Hematopoietic multipotent progenitor cell treated with erythropoietin and hydrocortisone succinate and interleukin-3 and kit ligand, for 8 days (in vitro differentiated cells): ENCODE measurements around the gene MAPK13.
A peak's percentile ranks its signal among the peaks of the same experiment; 100 is the strongest.
"Not testable (repeated sequence)": the region's sequence is repeated elsewhere in the genome, so short reads cannot be mapped to it uniquely, and the experiment has no call there.

ENCODE experiments used
- DNase-seq: peaks from one replicate; pipeline ENCODE4 v3.0.0-alpha.2; 2015

MAPK13 gene

GRCh38 chr6:36128793-36129192 is 1.5 kb upstream of the MAPK13 start:
- no peak for DNase-seq

DNA sequence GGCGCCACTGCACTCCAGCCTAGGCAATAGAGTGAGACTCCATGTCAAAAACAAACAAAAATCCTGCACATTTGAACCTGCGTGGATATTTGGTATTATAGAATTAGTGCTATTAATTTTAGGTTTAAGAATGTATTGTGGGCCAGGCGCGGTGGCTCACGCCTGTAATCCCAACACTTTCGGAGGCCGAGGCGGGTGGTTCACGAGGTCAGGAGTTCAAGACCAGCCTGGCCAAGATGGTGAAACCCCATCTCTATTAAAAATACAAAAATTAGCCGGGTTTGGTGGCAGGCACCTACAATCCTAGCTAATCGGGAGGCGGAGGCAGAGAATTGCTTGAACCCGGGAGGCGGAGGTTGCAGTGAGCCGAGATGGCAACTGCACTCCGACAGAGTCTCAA is 979 bp upstream of the MAPK13 start:
- DNase-seq: not testable (repeated sequence)

- DNase-seq: no peak
These were observed 576 bp downstream of the MAPK13 start for GRCh38 chr6:36130667-36131510.

DNA sequence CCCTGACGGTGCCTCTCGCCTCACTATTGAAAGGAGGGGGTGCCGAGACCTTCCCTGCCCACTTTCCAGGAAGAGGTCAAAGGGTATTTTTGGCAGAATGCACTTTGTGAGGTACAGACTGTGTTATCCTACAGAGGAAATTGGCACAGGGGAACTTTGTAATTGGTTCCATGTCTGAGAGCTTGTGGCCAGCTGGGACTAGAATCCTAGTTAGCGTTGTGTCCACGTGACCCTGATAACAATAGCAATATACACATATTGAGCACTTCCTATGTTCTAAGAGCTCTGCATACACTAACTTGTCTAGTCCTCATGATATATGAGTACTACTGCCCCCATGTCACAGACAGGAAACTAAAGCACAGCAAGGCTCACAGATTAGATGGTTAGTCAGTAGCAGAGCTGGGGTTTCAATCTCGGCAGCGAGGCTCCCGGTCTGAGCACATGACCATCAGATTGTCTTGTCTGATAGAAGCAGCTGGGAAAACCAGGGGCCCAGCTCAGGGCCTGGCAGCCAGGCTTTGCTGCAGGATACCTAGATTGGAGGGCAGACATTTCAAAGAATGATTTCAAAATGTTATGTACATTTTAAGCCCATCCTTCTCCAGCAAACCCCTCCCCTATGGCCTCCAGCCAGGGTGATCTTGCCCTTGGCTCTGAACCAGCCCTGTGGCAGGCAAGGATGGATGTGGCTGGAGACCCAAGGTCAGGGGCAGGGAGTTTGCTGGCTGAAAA is 1.4 kb downstream of the MAPK13 start:
- peak; percentile 62 for DNase-seq

GRCh38 chr6:36132246-36132895 is 2.1 kb downstream of the MAPK13 start:
- no peak for DNase-seq

DNA sequence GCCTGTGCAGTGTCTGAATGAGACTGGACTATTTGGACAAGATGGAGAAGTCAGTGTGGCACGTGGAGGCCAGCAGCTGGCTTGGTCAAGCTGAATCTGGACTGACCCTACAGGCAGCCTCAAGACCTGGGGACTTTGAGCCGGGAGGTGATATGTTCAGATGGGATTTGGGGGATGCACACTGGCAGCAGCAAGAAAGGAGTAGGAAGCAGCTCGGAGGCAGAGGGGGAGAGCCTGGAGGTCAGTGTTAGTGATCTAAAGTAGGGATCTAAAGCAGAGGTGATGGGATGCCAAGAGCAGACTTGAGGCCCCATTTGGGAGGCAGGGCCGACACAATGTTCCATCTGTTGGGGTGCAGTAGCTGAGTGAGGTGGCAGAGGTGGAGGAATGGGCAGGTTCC is 2.8 kb downstream of the MAPK13 start:
- no peak for DNase-seq

DNA sequence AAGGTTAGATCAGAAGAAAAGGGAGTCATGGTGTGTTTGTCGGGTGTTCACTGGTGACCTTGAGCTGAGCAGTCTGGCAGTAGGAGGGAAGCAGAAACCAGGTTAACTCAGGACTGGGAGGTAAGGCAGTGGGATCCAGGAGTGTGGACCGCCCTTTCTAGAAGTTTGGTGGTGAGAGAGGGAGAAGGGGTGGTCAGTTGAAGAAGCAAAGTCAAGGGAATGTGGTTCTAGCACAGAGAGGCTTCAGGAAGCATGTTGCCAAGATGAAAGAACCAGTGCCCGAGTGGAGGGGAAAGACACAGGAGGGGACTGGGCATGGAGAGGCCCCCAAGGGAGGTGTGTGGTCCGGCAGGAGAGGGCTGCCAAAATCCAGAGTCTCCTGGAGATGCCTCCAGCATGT is 3.6 kb downstream of the MAPK13 start:
- DNase-seq: no peak

GRCh38 chr6:36135053-36135731 is 4.9 kb downstream of the MAPK13 start:
- DNase-seq: no peak

DNA sequence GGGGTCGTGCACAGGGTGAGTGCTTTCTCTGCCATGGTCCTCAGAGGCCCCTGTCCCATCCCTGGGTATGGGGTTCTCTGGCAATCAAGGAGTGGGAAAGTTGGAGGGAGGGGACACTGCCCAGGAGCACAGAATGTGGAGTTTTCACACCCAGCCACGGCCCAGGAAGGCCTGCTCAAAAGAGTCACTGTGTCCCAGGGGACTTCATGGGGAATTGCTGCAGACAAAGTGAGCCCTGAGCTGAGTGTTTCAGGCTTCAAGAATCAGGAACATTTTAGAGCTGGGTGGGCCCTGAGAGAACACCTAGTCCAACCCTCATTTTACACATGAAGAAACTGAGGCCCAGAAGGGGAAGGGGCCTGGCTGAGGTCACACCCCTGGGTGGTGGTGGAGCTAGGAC is 5.7 kb downstream of the MAPK13 start:
- DNase-seq: no peak

DNA sequence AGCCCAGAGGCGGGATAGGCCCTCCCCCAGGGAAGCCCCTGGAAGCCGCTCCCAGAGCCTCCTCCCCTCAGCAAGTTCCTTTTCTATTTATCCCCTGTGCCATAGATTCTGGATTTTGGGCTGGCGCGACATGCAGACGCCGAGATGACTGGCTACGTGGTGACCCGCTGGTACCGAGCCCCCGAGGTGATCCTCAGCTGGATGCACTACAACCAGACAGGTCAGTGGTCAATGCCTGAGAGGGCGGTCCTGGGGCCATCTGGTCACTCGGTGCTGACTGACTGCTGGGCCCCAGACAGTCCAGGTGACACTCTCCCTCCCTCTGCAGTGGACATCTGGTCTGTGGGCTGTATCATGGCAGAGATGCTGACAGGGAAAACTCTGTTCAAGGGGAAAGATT is 6.2 kb downstream of the MAPK13 start:
- DNase-seq: no peak

DNA sequence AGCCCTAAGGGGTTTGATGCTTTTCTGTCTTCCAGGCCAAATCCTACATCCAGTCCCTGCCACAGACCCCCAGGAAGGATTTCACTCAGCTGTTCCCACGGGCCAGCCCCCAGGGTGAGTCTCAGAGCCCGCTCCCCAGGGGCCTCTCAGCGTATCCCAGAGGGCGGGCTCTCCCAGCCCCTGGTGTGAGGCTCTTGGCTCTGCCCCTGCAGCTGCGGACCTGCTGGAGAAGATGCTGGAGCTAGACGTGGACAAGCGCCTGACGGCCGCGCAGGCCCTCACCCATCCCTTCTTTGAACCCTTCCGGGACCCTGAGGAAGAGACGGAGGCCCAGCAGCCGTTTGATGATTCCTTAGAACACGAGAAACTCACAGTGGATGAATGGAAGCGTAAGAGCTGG is 8.4 kb downstream of the MAPK13 start:
- no peak for DNase-seq

DNA sequence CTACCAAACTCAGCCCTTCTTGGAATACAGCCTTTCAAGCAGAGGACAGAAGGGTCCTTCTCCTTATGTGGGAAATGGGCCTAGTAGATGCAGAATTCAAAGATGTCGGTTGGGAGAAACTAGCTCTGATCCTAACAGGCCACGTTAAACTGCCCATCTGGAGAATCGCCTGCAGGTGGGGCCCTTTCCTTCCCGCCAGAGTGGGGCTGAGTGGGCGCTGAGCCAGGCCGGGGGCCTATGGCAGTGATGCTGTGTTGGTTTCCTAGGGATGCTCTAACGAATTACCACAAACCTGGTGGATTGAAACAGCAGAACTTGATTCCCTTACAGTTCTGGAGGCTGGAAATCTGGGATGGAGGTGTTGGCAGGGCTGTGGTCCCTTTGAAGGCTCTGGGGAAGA is 9.1 kb downstream of the MAPK13 start:
- no peak for DNase-seq

- no peak for DNase-seq
These were observed 9.8 kb downstream of the MAPK13 start for GRCh38 chr6:36139991-36140710.

- no peak for DNase-seq
These were observed 10.8 kb downstream of the MAPK13 start for GRCh38 chr6:36141091-36141490.

DNA sequence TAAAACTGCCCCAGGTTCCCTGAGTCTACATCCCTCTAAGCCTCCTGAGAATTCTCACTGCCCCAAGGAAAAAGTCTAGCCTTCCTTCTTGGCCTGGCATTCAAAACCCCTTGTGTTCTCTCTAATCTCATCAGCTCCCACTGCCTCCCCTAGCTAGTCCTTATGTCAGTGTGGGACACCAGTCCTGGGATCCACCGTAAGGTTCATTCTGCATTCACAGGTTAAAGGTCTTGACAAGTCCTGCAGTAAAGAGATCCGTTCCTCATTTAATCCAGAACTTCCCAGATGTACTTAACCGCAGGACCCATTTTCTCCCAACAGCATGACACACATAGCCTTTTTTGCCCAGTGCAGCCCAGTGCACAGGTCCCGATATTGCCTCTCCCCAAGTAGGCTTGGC is 11.6 kb downstream of the MAPK13 start:
- no peak for DNase-seq

DNA sequence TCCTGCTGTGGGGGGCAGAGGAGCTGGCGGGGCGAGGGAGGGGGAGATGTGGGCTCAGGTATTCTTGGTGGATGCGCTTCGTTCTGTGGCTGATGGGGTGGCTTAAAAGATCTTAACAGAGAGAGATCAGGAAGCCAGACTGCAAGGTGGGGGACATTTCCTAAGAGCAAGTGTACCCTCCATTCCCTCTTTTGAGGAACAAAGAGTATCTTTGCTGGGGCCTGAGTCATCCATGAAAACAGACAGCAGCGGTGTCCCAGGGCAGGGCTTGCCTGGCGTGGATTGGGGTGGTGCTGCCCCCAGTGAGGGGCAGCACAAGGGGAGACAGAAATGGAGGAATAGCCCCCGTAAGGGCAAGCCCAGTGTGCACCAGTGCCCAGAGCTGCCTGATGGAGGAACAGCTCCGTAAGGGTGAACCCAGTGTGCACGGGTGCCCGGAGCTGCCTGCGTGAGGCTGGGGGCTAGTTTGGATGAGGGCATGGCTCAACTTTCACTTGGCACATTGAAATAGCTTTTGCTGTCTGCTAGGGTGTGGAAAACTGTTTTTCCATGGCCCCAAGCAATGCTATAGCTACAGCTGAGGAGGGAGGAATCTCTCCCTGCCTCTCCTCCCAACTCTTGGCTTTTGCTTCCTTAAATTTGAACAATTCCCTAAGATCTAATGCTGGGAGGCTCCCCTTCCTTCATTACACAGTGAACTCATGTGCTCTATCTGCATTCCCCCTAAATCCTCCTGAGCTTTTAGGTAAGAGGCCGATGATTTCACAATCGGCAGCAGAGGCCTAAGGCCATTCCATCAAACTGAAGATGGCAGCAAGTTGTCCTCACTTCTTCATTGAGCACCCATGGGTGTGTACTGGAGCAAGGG is 12.9 kb downstream of the MAPK13 start:
- no peak for DNase-seq

GRCh38 chr6:36145495-36145894 is 15.2 kb downstream of the MAPK13 start:
- no peak for DNase-seq

DNA sequence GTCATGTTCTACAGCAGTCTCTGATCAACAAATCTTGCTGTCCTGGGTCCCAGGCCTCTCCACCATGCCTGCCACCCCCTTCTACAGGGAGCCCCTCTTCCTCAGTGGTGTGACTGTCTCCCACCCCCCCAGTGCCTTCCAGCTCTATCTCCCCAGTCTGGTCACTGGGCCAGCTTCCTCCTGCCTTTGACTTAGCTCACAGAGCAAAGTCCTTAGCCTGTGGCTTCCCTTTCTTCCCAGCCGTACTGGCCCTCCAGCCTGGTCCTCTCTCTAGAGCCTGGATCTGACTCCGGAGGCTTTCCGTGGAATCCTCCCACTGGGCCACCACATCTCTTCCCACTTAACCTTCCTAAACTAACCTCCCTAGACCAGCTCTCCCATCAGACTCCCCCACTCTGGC is 17.0 kb downstream of the MAPK13 start:
- no peak for DNase-seq

DNA sequence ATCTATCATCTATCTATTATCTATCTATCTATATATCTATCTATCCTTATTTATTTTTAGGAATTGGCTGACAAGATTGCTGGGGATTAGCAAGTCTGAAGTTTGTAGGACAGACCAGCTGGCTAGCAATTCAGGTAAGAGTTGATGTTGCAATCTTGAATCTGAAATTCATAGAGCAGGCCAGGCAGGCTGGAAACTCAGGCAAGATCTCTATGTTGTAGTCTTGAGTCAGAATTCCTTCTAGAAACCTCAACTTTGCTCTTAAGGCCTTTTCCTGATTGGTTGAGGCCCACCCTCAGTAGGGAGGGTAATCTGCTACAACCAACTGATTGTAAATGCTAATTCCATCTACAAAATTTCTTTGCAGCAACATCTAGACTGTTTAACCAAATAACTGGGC is 19.2 kb downstream of the MAPK13 start:
- no peak for DNase-seq

GRCh38 chr6:36150283-36150682 is 20.0 kb downstream of the MAPK13 start:
- no peak for DNase-seq

DNA sequence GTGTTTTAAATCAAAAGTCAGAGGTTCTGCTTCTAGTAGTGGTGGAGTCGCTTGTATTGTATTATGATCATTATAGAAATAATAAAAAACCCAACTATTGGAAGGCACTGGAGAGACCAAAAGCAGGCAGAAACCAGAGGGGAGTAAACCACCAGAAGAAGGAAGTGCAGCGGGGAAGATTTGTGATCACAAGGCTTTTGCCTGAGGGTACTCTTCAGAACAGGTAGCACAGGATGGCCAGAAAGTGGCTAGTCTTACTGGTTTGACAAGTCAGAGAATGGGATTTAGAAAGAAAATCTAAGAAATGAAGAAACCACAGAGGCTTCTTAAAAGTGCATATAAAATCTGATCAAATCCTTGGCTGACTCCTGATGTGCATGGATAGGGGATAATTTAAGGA is 24.0 kb downstream of the MAPK13 start:
- DNase-seq: no peak

DNA sequence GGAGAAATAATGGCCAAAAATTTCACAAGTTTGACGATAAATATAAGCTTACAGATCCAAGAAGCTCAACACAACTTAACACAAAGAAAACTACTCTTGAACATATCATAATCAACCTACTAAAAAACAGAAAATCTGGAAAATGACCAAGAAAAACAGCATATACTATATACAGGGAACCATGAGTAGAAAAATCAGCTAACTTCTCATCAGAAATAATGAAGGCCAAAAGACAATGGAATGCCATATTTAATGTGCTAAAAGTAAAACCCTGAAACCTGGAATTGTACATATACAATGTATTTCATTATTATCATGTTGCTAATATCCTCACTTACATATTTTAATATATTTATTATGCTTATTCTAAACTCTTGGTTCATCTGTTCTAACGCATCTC is 25.3 kb downstream of the MAPK13 start:
- DNase-seq: no peak
